Activated T-cell treated with anti-CD3 and anti-CD28 coated beads, Interleukin-2, amount 50 U/mL, for 24 hours (primary cell): ENCODE results near the gene SPINK7.
"Not testable (repeated sequence)": the region's sequence is repeated elsewhere in the genome, so short reads cannot be mapped to it uniquely, and the experiment has no call there.

ENCODE experiments used
- DNase-seq: peaks from one replicate; pipeline ENCODE4 v3.0.0-alpha.2; 2020
- H3K27ac Mint-ChIP-seq: 2 replicates; pipeline ENCODE4 v1.8.0; 2020; ENCODE audit warnings: mild to moderate bottlenecking, mixed read lengths
- H3K27me3 Mint-ChIP-seq: 2 replicates; pipeline ENCODE4 v1.8.0; 2020; ENCODE audit warnings: mixed read lengths
- H3K36me3 Mint-ChIP-seq: 2 replicates; pipeline ENCODE4 v1.8.0; 2020; ENCODE audit warnings: low read depth, mixed read lengths
- H3K4me1 Mint-ChIP-seq: 2 replicates; pipeline ENCODE4 v1.8.0; 2020; ENCODE audit warnings: low read depth, mixed read lengths
- H3K4me3 Mint-ChIP-seq: 2 replicates; pipeline ENCODE4 v1.8.0; 2020; ENCODE audit warnings: mild to moderate bottlenecking, moderate library complexity, mixed read lengths
- H3K9me3 Mint-ChIP-seq: 2 replicates; pipeline ENCODE4 v1.8.0; 2020; ENCODE audit warnings: mixed read lengths

SPINK7 gene

GRCh38 chr5:148320011-148320963 is 8.1 kb downstream of the SPINK7 start:
- peak overlapping the region; percentile 74 for H3K4me3 Mint-ChIP-seq
- not testable (repeated sequence) for H3K36me3 Mint-ChIP-seq, H3K27me3 Mint-ChIP-seq, H3K4me1 Mint-ChIP-seq, H3K9me3 Mint-ChIP-seq
- H3K27ac Mint-ChIP-seq = peak overlapping the region; percentile 18
- DNase-seq = peak; percentile 49

GRCh38 chr5:148333262-148333849 is 21.1 kb downstream of the SPINK7 start:
- Mint-ChIP-seq H3K4me3 (no peak overlapping the region), H3K27me3 (peaks cover 8% of the 10 kb centered on the region), H3K36me3 (no peaks in the 10 kb centered on the region), H3K4me1 (no peaks in the 10 kb centered on the region), H3K9me3 (peaks cover 12% of the 10 kb centered on the region), H3K27ac (no peak overlapping the region)
- no peak for DNase-seq

DNA sequence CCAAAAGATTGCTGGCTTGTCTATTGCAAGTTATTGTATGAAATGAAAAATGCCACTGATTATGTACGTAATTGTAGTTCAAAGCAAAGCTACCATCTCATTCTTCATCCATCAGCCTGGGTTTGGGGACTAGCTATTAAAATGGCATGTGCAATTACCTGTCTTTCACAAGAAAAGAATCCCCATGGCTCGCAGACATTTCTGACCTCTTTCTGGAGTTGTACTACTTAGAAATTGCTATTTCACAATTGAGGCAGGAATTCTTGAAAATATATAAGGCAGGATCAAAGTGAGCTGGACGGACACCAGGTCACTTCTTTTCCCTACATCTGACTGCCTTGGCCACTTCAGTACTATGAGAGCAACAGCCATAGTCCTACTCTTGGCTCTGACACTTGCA is 23.0 kb downstream of the SPINK7 start, which contains the start of gene SPINK9:
TSS of gene SPINK9 (plus strand) at position 301 of the 400 bp plus-strand sequence. CDS start at position 356, 55 bp downstream.
- no peak within 1 kb of the TSS for H3K4me3 Mint-ChIP-seq
- H3K9me3 Mint-ChIP-seq = peaks cover 6% of the 10 kb centered on the region
- DNase-seq = no peak
- no peaks in the 10 kb centered on the region for H3K4me1 Mint-ChIP-seq
- H3K36me3 Mint-ChIP-seq = no peaks in the 10 kb centered on the region
- H3K27ac Mint-ChIP-seq = no peak within 1 kb of the TSS
- H3K27me3 Mint-ChIP-seq = peaks cover 5% of the 10 kb centered on the region

- no peaks in the 10 kb centered on the region for H3K27me3 Mint-ChIP-seq
- H3K27ac Mint-ChIP-seq = no peak overlapping the region
- no peaks in the 10 kb centered on the region for H3K36me3 Mint-ChIP-seq
- DNase-seq = no peak
- H3K4me1 Mint-ChIP-seq = no peaks in the 10 kb centered on the region
- H3K9me3 Mint-ChIP-seq = no peaks in the 10 kb centered on the region
- no peak overlapping the region for H3K4me3 Mint-ChIP-seq
These were observed 24.6 kb downstream of the SPINK7 start for GRCh38 chr5:148336704-148337435.

- Mint-ChIP-seq H3K36me3 (no peaks in the 10 kb centered on the region), H3K27me3 (no peaks in the 10 kb centered on the region), H3K27ac (no peak overlapping the region), H3K4me1 (no peaks in the 10 kb centered on the region), H3K4me3 (no peak overlapping the region), H3K9me3 (no peaks in the 10 kb centered on the region)
- DNase-seq = no peak
These were observed 30.3 kb downstream of the SPINK7 start for GRCh38 chr5:148342371-148343045.

DNA sequence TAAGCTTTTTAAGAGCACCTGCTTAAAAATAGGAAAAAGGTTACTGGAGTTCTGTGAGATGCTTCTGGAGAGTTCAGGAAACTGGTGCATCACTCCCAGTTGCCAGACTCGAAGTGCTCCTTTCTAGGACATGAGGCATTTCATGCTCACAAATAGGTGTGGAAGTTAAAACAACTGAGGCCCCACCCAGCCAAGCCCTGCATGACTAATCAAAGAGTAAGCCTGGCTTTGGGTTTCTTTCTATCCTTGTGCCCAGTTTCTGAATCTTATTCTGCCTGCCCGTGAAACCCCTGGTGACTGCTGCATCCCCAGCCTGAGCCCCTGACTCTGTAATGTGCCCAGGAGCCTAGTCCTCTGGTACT is 30.8 kb downstream of the SPINK7 start:
- H3K36me3 Mint-ChIP-seq = no peaks in the 10 kb centered on the region
- H3K4me3 Mint-ChIP-seq = no peak overlapping the region
- no peaks in the 10 kb centered on the region for H3K9me3 Mint-ChIP-seq
- H3K4me1 Mint-ChIP-seq = no peaks in the 10 kb centered on the region
- DNase-seq = no peak
- H3K27ac Mint-ChIP-seq = no peak overlapping the region
- H3K27me3 Mint-ChIP-seq = no peaks in the 10 kb centered on the region

GRCh38 chr5:148343603-148344487 is 31.6 kb downstream of the SPINK7 start:
- DNase-seq = no peak
- Mint-ChIP-seq H3K4me1 (no peaks in the 10 kb centered on the region), H3K9me3 (no peaks in the 10 kb centered on the region), H3K4me3 (no peak overlapping the region), H3K27me3 (no peaks in the 10 kb centered on the region), H3K27ac (no peak overlapping the region), H3K36me3 (no peaks in the 10 kb centered on the region)

- no peak for DNase-seq
- no peak overlapping the region for H3K4me3 Mint-ChIP-seq
- H3K36me3 Mint-ChIP-seq = no peaks in the 10 kb centered on the region
- no peaks in the 10 kb centered on the region for H3K4me1 Mint-ChIP-seq
- H3K9me3 Mint-ChIP-seq = no peaks in the 10 kb centered on the region
- H3K27ac Mint-ChIP-seq = no peak overlapping the region
- H3K27me3 Mint-ChIP-seq = no peaks in the 10 kb centered on the region
These were observed 35.5 kb downstream of the SPINK7 start for GRCh38 chr5:148347706-148348105.

DNA sequence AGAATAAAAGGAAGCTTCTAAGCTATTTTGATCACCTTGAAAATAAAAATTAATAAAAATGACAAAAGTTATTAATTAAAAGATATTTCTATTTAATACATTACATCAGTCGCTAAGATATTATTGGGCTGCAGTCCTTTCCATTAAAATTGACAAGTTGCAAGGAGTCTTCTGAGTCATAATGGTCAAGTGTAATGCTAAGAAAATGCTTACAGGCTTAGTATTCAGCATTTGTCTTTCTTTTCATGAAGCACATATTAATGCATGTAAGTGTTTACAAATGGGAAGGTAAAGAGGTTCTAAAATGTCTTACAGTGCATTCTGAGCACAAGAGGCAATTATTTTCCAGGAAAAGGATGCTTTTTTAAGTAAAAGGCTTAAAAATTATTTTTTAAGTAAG is 40.5 kb downstream of the SPINK7 start:
- no peaks in the 10 kb centered on the region for H3K9me3 Mint-ChIP-seq
- H3K27me3 Mint-ChIP-seq = no peaks in the 10 kb centered on the region
- no peak for DNase-seq
- H3K4me3 Mint-ChIP-seq = no peak overlapping the region
- no peaks in the 10 kb centered on the region for H3K36me3 Mint-ChIP-seq
- H3K27ac Mint-ChIP-seq = no peak overlapping the region
- H3K4me1 Mint-ChIP-seq = no peaks in the 10 kb centered on the region

DNA sequence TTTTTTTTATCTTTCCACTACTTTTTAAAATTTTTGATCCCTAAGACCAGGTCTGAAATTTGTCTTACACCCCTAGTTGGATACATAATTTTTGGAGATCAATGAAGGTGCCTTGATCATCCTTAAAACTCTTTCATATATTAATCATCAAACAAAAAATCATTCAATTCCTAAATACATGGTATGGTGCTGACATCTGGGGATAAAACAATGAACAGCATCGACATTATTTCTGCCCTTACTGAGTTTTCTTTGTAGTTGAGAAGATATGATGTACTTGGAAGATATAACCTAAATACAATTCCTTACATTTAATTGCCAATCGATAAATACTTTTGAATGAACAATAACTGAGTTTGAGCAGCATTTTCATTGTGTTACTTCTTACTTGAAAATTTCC is 41.4 kb downstream of the SPINK7 start:
- no peaks in the 10 kb centered on the region for H3K9me3 Mint-ChIP-seq
- no peaks in the 10 kb centered on the region for H3K36me3 Mint-ChIP-seq
- no peak for DNase-seq
- no peaks in the 10 kb centered on the region for H3K27me3 Mint-ChIP-seq
- H3K4me3 Mint-ChIP-seq = no peak overlapping the region
- no peak overlapping the region for H3K27ac Mint-ChIP-seq
- H3K4me1 Mint-ChIP-seq = no peaks in the 10 kb centered on the region

GRCh38 chr5:148364343-148364742 is 52.1 kb downstream of the SPINK7 start:
- H3K9me3 Mint-ChIP-seq = peaks cover 10% of the 10 kb centered on the region
- no peaks in the 10 kb centered on the region for H3K4me1 Mint-ChIP-seq

More at GRCh38 chr5:148364343-148364742, 52.1 kb downstream of the SPINK7 start:
- Mint-ChIP-seq H3K27ac (no peak overlapping the region), H3K36me3 (no peaks in the 10 kb centered on the region), H3K27me3 (no peaks in the 10 kb centered on the region), H3K4me3 (no peak overlapping the region)
- DNase-seq = no peak
